ENCODE measurements around the gene SPINDOC. TPM values are rescaled to one million over a fixed set of nuclear protein-coding genes. Genes with fewer than 3 reads are reported as not detected.

SPINDOC gene
- total RNA-seq, 1 experiment from 2014 or later: 49.7 TPM

GRCh38 chr11:63767267-63767564 lies 46.0 kb upstream of the SPINDOC start:
- peaks cover 37% of the 10 kb centered on the region for H3F3A ChIP-seq (ENCODE audit: insufficient read depth, low read depth)
- no peaks in the 10 kb centered on the region for H3K9me2 ChIP-seq (ENCODE audit: insufficient read depth)
- no peak overlapping the region for H3K27ac ChIP-seq
- H2AFZ ChIP-seq: peak overlapping the region; percentile 69
- intact Hi-C loops (cut with micrococcal nuclease; ENCODE audit: unreplicated experiment): loop anchor here (1.0 kb wide), 1 partner anchor 381 kb away; no protein-coding TSS in a partner anchor
- ChIA-PET CTCF (interaction anchor here (0.6 to 0.8 kb wide), 3 partner anchors 55 to 569 kb away, joined by 3 to 5 read pairs (median 3); no protein-coding TSS in a partner anchor), POLR2A (ENCODE audit: unreplicated experiment) (interaction anchor here (0.6 to 0.7 kb wide), 2 partner anchors 37 to 179 kb away, joined by 3 to 4 read pairs; no protein-coding TSS in a partner anchor)
- H3K9me3 ChIP-seq (ENCODE audit: insufficient read depth, low read depth): no peaks in the 10 kb centered on the region
- peaks cover 23% of the 10 kb centered on the region; the same call in 1 of the 2 replicates for H3K79me2 ChIP-seq (ENCODE audit: low read depth)
- H3K27me3 ChIP-seq (ENCODE audit: insufficient read depth, low read depth): no peaks in the 10 kb centered on the region
- H3K4me3 ChIP-seq: peak overlapping the region; percentile 73
- H3K4me2 ChIP-seq: peak overlapping the region; percentile 89
- H3K36me3 ChIP-seq (ENCODE audit: low read depth): no peaks in the 10 kb centered on the region
- TF ChIP-seq, protein P1, sequence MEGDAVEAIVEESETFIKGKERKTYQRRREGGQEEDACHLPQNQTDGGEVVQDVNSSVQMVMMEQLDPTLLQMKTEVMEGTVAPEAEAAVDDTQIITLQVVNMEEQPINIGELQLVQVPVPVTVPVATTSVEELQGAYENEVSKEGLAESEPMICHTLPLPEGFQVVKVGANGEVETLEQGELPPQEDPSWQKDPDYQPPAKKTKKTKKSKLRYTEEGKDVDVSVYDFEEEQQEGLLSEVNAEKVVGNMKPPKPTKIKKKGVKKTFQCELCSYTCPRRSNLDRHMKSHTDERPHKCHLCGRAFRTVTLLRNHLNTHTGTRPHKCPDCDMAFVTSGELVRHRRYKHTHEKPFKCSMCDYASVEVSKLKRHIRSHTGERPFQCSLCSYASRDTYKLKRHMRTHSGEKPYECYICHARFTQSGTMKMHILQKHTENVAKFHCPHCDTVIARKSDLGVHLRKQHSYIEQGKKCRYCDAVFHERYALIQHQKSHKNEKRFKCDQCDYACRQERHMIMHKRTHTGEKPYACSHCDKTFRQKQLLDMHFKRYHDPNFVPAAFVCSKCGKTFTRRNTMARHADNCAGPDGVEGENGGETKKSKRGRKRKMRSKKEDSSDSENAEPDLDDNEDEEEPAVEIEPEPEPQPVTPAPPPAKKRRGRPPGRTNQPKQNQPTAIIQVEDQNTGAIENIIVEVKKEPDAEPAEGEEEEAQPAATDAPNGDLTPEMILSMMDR (conservative IDR thresholded peaks at IDR 0.05): no peak
- no peak for TF ChIP-seq EZH2 (IDR thresholded peaks at IDR 0.05; ENCODE audit: low read depth)
- peaks cover 11% of the 10 kb centered on the region; the same call in 1 of the 2 replicates for H3K4me1 ChIP-seq (replicated peaks; ENCODE audit: insufficient read depth)
- DNase-seq: no peak
- BruUV-seq (replicated peaks): TSS peak; percentile 71
- H4K20me1 ChIP-seq (ENCODE audit: insufficient read depth): peaks cover 15% of the 10 kb centered on the region; the same call in 1 of the 2 replicates

GRCh38 chr11:63767565-63768236 lies 45.6 kb upstream of the SPINDOC start:
- Histone ChIP-seq H3K36me3 (ENCODE audit: low read depth) (no peaks in the 10 kb centered on the region), H3K4me2 (peak overlapping the region; percentile 89), H4K20me1 (ENCODE audit: insufficient read depth) (peaks cover 13% of the 10 kb centered on the region; the same call in 1 of the 2 replicates), H3K79me2 (ENCODE audit: low read depth) (peaks cover 23% of the 10 kb centered on the region; the same call in 1 of the 2 replicates), H3K4me1 (replicated peaks; ENCODE audit: insufficient read depth) (peaks cover 11% of the 10 kb centered on the region; the same call in 1 of the 2 replicates), H3F3A (ENCODE audit: insufficient read depth, low read depth) (peaks cover 35% of the 10 kb centered on the region), H3K9me2 (ENCODE audit: insufficient read depth) (no peaks in the 10 kb centered on the region), H2AFZ (peak overlapping the region; percentile 69), H3K27me3 (ENCODE audit: insufficient read depth, low read depth) (no peaks in the 10 kb centered on the region), H3K4me3 (peak overlapping the region; percentile 73), H3K27ac (no peak overlapping the region), H3K9me3 (ENCODE audit: insufficient read depth, low read depth) (no peaks in the 10 kb centered on the region)
- no peak for TF ChIP-seq EZH2 (IDR thresholded peaks at IDR 0.05; ENCODE audit: low read depth)
- TF ChIP-seq, protein P1 (conservative IDR thresholded peaks at IDR 0.05): peak; percentile 57
- POLR2A ChIA-PET (ENCODE audit: unreplicated experiment): interaction anchor here (0.6 to 0.7 kb wide), 3 partner anchors 37 to 327 kb away, joined by 3 to 12 read pairs (median 4); no protein-coding TSS in a partner anchor
- intact Hi-C loops (cut with micrococcal nuclease; ENCODE audit: unreplicated experiment): loop anchor here (1.0 to 2.0 kb wide), 6 partner anchors 35 to 381 kb away; partner anchors contain the start of gene SPINDOC
- peak; percentile 58 to 64 for DNase-seq
- TSS peak; percentile 51 for BruUV-seq (replicated peaks)
- CTCF ChIA-PET: interaction anchor here (0.6 to 0.8 kb wide), 4 partner anchors 35 to 69 kb away, joined by 3 to 12 read pairs (median 8); no protein-coding TSS in a partner anchor

DNA sequence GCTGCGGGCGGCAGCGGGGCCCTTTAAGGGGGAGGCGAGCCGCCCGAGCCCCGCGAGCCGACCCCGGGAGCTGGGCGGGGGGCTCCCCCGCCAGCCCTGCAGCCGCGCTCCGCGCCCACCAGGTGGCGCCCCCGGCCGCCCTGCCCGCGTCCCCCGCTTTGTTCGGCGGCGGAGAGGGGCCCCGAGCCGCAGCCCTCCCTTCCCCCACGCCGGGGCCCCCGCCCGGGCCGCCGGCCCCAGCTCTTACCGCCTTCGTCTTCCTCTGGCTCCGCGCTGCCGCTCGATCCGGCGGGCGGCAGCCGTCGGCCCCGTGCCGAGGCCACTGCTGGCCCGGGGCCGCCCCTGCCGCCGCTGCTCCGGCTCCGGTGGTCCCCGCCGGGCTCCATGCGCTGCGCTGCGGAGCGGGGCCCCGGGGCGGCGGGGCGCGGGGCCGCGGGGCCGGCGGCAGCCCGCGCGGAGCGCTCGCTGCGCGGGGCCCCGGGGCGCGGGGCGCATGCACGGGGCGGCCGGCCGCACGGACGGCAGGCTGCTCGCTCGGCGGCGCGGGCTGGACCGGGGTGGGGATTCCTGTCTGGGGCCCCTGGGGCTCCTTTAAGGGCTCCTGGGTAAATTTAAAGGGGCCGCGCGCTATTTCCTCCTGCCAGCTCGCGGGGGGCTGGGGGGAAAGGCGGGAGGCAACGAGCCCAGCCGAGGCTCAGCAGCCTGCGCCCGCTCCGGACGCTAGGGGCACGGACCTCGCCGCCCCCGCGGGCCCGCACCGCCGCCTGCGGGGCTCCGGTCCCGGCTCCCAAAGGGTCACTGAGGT lies 44.8 kb upstream of the SPINDOC start, which contains the start of gene ZFTA:
ZFTA (minus strand) TSS at position 539 of the 805 bp plus-strand sequence; CDS start at position 386, 153 bp downstream.
- Histone ChIP-seq H3K9me2 (ENCODE audit: insufficient read depth) (no peaks in the 10 kb centered on the region), H3K27ac (no peak within 1 kb of the TSS), H3K4me2 (peak within 1 kb of the TSS; percentile 89), H2AFZ (peak within 1 kb of the TSS; percentile 82), H3F3A (ENCODE audit: insufficient read depth, low read depth) (peaks cover 36% of the 10 kb centered on the region), H3K27me3 (ENCODE audit: insufficient read depth, low read depth) (no peaks in the 10 kb centered on the region), H3K79me2 (ENCODE audit: low read depth) (peaks cover 23% of the 10 kb centered on the region; the same call in 1 of the 2 replicates), H4K20me1 (ENCODE audit: insufficient read depth) (peaks cover 13% of the 10 kb centered on the region; the same call in 1 of the 2 replicates), H3K4me1 (replicated peaks; ENCODE audit: insufficient read depth) (peaks cover 11% of the 10 kb centered on the region; the same call in 1 of the 2 replicates), H3K9me3 (ENCODE audit: insufficient read depth, low read depth) (no peaks in the 10 kb centered on the region), H3K4me3 (peak within 1 kb of the TSS; percentile 73), H3K36me3 (ENCODE audit: low read depth) (no peaks in the 10 kb centered on the region)
- ChIA-PET CTCF (interaction anchor here (0.5 to 0.6 kb wide), 4 partner anchors 34 to 536 kb away, joined by 3 to 12 read pairs (median 8); no protein-coding TSS in a partner anchor), POLR2A (ENCODE audit: unreplicated experiment) (interaction anchor here (0.5 to 0.7 kb wide), 4 partner anchors 66 to 952 kb away, joined by 4 to 12 read pairs (median 6); no protein-coding TSS in a partner anchor)
- BruUV-seq (replicated peaks): no TSS peak
- TF ChIP-seq EZH2 (IDR thresholded peaks at IDR 0.05; ENCODE audit: low read depth): no peak
- TF ChIP-seq, protein P1 (conservative IDR thresholded peaks at IDR 0.05): 0 out of 2 replicates have a peak, but pooled peaks have one; percentile 24
- intact Hi-C loops (cut with micrococcal nuclease; ENCODE audit: unreplicated experiment): loop anchor here (1.0 to 2.0 kb wide), 5 partner anchors 34 to 177 kb away; partner anchors contain the start of gene SPINDOC
- peak; percentile 57 to 70 for DNase-seq
